Bronchial epithelial cell (primary cell): Measurements from ENCODE around the gene SPTBN4. TPM values are rescaled to one million over a fixed set of nuclear protein-coding genes. Genes with fewer than 3 reads are reported as not detected.

ENCODE experiments used
- DNase-seq: peaks from one replicate; pipeline ENCODE4 v3.0.0-alpha.2; 2010; ENCODE audit warnings: low read depth
- FAIRE-seq: peaks from 2 replicates; lab custom pipeline; 2011; peaks lifted over from hg19 to GRCh38; lab: Jason Lieb, UNC
- H3K27me3 ChIP-seq: 2 replicates; pipeline ENCODE4 v1.5.1; 2011; ENCODE audit warnings: low read length; ENCODE audit not compliant: control insufficient read depth, insufficient read depth
- H3K36me3 ChIP-seq: 2 replicates; pipeline ENCODE4 v1.5.1; 2011; ENCODE audit warnings: low read length; ENCODE audit not compliant: control insufficient read depth, insufficient read depth
- H3K4me3 ChIP-seq: 2 replicates; pipeline ENCODE4 v1.5.1; 2011; ENCODE audit warnings: mild to moderate bottlenecking, low read depth, low read length, control low read depth
- CTCF ChIP-seq: IDR thresholded peaks from 2 replicates; pipeline ENCODE4 v1.5.1; 2011; ENCODE audit warnings: mild to moderate bottlenecking, moderate library complexity, low read length, control low read depth, inconsistent platforms; ENCODE audit not compliant: insufficient read depth, severe bottlenecking
- total RNA-seq: library from RNA; depleted of rRNA; stranded (reverse); fragments of >200 nt; gene quantifications from 2 replicates; pipeline ENCODE4 v1.2.1, GENCODE V29; 2014

Gene SPTBN4
- total RNA-seq, 1 donor from 2014 or later, result 0.53 TPM

DNA sequence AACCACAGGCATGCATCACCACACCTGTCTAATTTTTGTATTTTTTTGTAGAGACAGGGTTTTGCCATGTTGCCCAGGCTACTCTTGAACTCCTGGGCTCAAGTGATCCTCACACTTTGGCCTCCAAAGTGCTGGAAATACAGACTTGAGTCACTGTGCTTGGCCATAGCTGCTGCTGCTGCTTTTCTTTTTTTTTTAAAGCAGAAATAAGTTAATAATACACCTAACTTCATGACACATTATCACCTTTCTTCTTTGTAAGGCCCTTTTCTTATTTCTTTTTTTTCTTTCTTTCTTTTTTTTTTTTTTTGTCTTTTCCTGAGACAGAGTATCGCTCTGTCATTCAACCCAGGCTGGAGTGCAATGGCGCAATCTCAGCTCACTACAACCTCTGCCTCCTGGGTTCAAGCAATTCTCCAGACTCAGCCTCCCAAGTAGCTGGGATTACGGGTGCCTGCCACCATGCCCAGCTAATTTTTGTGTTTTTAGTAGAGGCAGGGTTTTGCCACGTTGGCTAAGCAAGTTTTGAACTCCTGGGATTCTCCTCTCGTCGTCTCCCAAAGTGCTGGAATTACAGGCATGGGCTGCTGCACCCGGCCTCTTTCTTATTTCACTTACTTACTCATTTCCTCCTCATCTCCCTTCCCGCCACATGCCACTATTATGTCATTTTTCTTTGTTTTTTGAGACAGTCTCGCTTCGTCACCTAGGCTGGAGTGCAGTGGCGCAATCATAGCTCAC lies 118.6 kb downstream of the SPTBN4 start:
- TF ChIP-seq CTCF, result no peak
- Histone ChIP-seq H3K4me3 (no peak overlapping the region), H3K27me3 (no peaks in the 10 kb centered on the region), H3K36me3 (peaks cover 7% of the 10 kb centered on the region)
- no peak for FAIRE-seq
- peak; percentile 92 for DNase-seq

GRCh38 chr19:40585982-40586422 lies 119.2 kb downstream of the SPTBN4 start:
- DNase-seq, result no peak
- FAIRE-seq, result no peak
- Histone ChIP-seq H3K4me3 (no peak overlapping the region), H3K27me3 (no peaks in the 10 kb centered on the region), H3K36me3 (peaks cover 4% of the 10 kb centered on the region)
- TF ChIP-seq CTCF, result no peak

- no peak for TF ChIP-seq CTCF
- no peak for FAIRE-seq
- no peaks in the 10 kb centered on the region for H3K27me3 ChIP-seq
- H3K36me3 ChIP-seq, result peaks cover 4% of the 10 kb centered on the region
- DNase-seq, result no peak
- no peak overlapping the region for H3K4me3 ChIP-seq
These were observed 119.8 kb downstream of the SPTBN4 start for GRCh38 chr19:40586611-40587010.

DNA sequence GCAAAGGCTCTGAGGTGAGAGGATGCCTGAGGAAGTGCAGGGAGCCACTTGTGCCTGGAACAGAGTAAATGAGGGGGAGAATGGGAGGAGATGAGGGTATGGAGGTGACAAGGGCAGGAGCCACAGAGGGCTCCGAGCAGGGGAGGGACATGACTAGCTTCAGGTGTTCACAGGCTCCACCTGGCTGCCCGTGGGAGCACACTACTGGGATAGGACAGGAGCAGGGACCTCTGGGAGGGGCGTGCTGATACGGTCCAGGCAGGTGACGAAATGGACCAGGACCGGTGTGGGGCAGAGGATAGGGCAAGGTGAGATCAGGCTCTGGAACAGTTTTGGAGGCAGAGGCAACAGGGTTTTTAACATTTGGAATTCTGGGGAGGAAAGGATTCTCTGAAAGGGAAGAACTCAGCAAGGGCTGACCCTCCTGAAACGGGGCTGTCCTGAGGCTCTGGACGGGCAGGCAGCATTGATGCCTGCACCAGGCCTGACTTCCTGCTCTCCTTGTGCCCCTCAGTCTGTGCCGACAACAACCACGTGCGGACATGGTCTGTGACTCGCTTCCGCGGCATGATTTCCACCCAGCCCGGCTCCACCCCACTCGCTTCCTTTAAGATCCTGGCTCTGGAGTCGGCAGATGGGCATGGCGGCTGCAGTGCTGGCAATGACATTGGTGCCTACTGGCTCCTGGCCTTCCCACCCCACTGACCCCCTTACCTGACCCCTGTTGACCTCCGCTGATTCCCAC lies 121.5 kb downstream of the SPTBN4 start:
- Histone ChIP-seq H3K4me3 (no peak overlapping the region), H3K36me3 (peaks cover 3% of the 10 kb centered on the region), H3K27me3 (no peaks in the 10 kb centered on the region)
- FAIRE-seq (no peak), DNase-seq (peak; percentile 49)
- TF ChIP-seq CTCF, result no peak

- Histone ChIP-seq H3K36me3 (peaks cover 3% of the 10 kb centered on the region), H3K4me3 (no peak overlapping the region), H3K27me3 (no peaks in the 10 kb centered on the region)
- FAIRE-seq (no peak), DNase-seq (no peak)
- TF ChIP-seq CTCF, result no peak
These were observed 122.2 kb downstream of the SPTBN4 start for GRCh38 chr19:40588926-40589569.
